SK-N-SH treated with all-trans-retinoic acid at 6 μM for 48 hours (cell line): ENCODE data around the gene CALML3.

Experiments
- ATAC-seq: fragments of 200-7000 bp; cut with Tn5 transposase; 3 replicates; pipeline ENCODE4 v1.9.1; 2020; ENCODE audit warnings: mild to moderate bottlenecking, moderate library complexity
- ARNTL ChIP-seq: fragments of 450-650 bp; formaldehyde crosslinking; IDR thresholded peaks from 2 replicates; pipeline ENCODE4 v1.5.0; 2020; ENCODE audit warnings: low read depth, mild to moderate bottlenecking, moderate library complexity, borderline replicate concordance
- BACH2 ChIP-seq: fragments of 250-450 bp; sonication (Bioruptor Pico); IDR thresholded peaks from 2 replicates; pipeline ENCODE4 v1.9.0; 2021; ENCODE audit warnings: mild to moderate bottlenecking, borderline replicate concordance
- CSDC2 ChIP-seq: fragments of 250-450 bp; sonication (Bioruptor Pico); IDR thresholded peaks from 2 replicates; pipeline ENCODE4 v1.5.0; 2020; ENCODE audit warnings: mild to moderate bottlenecking, moderate library complexity
- ESRRG ChIP-seq: fragments of 250-450 bp; sonication (Bioruptor Pico); IDR thresholded peaks from 2 replicates; pipeline ENCODE4 v1.6.1; 2021; ENCODE audit warnings: mild to moderate bottlenecking
- GLIS3 ChIP-seq: fragments of 250-450 bp; sonication (Bioruptor Pico); IDR thresholded peaks from 2 replicates; pipeline ENCODE4 v1.5.0; 2020; ENCODE audit warnings: mild to moderate bottlenecking, moderate library complexity
- ISL1 ChIP-seq: fragments of 250-450 bp; sonication (Bioruptor Pico); IDR thresholded peaks from 2 replicates; pipeline ENCODE4 v2.1.2; 2022; ENCODE audit warnings: mild to moderate bottlenecking, moderate library complexity
- OSR1 ChIP-seq: fragments of 250-450 bp; sonication (Bioruptor Pico); IDR thresholded peaks from 2 replicates; pipeline ENCODE4 v1.8.0; 2022; ENCODE audit warnings: moderate library complexity, mild to moderate bottlenecking, inconsistent platforms
- PPARA ChIP-seq: fragments of 250-450 bp; sonication (Bioruptor Pico); IDR thresholded peaks from 2 replicates; pipeline ENCODE4 v1.5.0; 2020; ENCODE audit warnings: mild to moderate bottlenecking, borderline replicate concordance
- RARB ChIP-seq: fragments of 250-450 bp; sonication (Bioruptor Pico); IDR thresholded peaks from 2 replicates; pipeline ENCODE4 v1.8.0; 2021; ENCODE audit warnings: mild to moderate bottlenecking, moderate library complexity
- SNAI2 ChIP-seq: fragments of 250-450 bp; sonication (Bioruptor Pico); IDR thresholded peaks from 2 replicates; pipeline ENCODE4 v1.5.0; 2020; ENCODE audit warnings: mild to moderate bottlenecking, moderate library complexity
- TSHZ2 ChIP-seq: fragments of 250-450 bp; sonication (Bioruptor Pico); IDR thresholded peaks from 2 replicates; pipeline ENCODE4 v1.5.0; 2020; ENCODE audit warnings: mild to moderate bottlenecking, moderate library complexity
- ZC3H10 ChIP-seq: fragments of 250-450 bp; sonication (Bioruptor Pico); IDR thresholded peaks from 2 replicates; pipeline ENCODE4 v1.5.1; 2021; ENCODE audit warnings: mild to moderate bottlenecking, moderate library complexity
- ZFP3 ChIP-seq: fragments of 250-450 bp; sonication (Bioruptor Pico); IDR thresholded peaks from 2 replicates; pipeline ENCODE4 v1.5.0; 2020; ENCODE audit warnings: mild to moderate bottlenecking, moderate library complexity
- ZNF565 ChIP-seq: fragments of 450-650 bp; formaldehyde crosslinking; conservative IDR thresholded peaks from 2 replicates; pipeline ENCODE4 v1.5.0; 2020; ENCODE audit warnings: low read depth, mild to moderate bottlenecking, moderate library complexity
- ZNF70 ChIP-seq: fragments of 450-650 bp; formaldehyde crosslinking; IDR thresholded peaks from 2 replicates; pipeline ENCODE4 v1.5.0; 2020; ENCODE audit warnings: mild to moderate bottlenecking, moderate library complexity
- ZNF8 ChIP-seq: fragments of 450-650 bp; formaldehyde crosslinking; IDR thresholded peaks from 2 replicates; pipeline ENCODE4 v1.5.0; 2020; ENCODE audit warnings: mild to moderate bottlenecking, moderate library complexity
- TF ChIP-seq, protein P1 (sequence below): fragments of 250-450 bp; sonication (Bioruptor Pico); IDR thresholded peaks from 2 replicates; pipeline ENCODE4 v1.5.1; 2020; ENCODE audit warnings: low read depth, mild to moderate bottlenecking, moderate library complexity
- TF ChIP-seq, protein P2 (sequence below): fragments of 250-450 bp; sonication (Bioruptor Pico); IDR thresholded peaks from 2 replicates; pipeline ENCODE4 v1.5.1; 2021; ENCODE audit warnings: mild to moderate bottlenecking, moderate library complexity
- TF ChIP-seq, protein P3 (sequence below): fragments of 250-450 bp; sonication (Bioruptor Pico); IDR thresholded peaks from 2 replicates; pipeline ENCODE4 v1.8.0; 2021; ENCODE audit warnings: low read depth, mild to moderate bottlenecking, moderate library complexity, borderline replicate concordance
- TF ChIP-seq, protein P4 (sequence below): fragments of 250-450 bp; sonication (Bioruptor Pico); IDR thresholded peaks from 2 replicates; pipeline ENCODE4 v1.8.0; 2020; ENCODE audit warnings: mild to moderate bottlenecking, moderate library complexity, borderline replicate concordance

Gene CALML3

DNA sequence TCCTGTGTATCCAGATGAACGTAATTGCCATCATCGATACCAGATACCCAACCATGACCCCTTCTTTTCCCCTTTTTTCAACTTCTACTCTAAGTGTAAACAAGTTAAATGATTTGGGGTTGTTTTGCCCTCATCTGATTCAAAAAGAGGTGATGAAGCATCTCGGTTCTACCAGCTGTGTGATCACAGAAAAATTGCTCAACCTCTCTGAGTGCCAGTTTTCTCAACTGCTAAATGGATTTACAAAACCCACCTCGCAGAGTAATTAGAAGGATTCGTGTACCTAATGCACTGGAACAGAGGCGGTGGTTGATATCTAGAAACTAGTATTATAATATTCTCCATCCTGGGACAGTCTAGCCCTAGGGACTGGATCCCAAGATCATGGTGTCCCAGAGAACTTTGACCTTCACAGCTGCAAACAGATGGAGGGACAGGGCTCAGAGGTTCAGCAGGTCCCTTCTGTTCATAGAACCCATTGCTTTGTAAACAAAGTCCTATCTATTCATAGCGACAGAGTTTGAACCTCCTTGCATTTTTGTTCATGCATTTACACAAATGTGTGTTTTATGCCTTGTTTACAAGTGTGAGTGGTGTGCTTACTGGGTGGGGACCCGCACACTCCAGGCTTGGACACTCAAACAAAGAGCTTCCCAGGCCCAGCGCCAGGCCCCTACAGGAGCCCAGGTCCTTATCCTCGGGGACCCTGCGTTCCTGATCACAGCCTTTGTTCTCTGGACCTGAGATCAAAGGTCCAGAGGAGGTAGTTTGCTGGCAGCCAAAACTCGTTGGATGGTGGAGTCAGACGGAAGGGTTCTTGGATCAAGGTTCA lies 46.4 kb downstream of the CALML3 start (continued):
- no peak for TF ChIP-seq SNAI2
- no peak for TF ChIP-seq CSDC2 (CRISPR knock-in tag)
- TF ChIP-seq GLIS3 (CRISPR knock-in tag): no peak
- TF ChIP-seq OSR1: no peak
- no peak for TF ChIP-seq PPARA (CRISPR knock-in tag)
- TF ChIP-seq ZNF8 (CRISPR knock-in tag): no peak
- TF ChIP-seq ARNTL (CRISPR knock-in tag): no peak
- TF ChIP-seq, protein P1, sequence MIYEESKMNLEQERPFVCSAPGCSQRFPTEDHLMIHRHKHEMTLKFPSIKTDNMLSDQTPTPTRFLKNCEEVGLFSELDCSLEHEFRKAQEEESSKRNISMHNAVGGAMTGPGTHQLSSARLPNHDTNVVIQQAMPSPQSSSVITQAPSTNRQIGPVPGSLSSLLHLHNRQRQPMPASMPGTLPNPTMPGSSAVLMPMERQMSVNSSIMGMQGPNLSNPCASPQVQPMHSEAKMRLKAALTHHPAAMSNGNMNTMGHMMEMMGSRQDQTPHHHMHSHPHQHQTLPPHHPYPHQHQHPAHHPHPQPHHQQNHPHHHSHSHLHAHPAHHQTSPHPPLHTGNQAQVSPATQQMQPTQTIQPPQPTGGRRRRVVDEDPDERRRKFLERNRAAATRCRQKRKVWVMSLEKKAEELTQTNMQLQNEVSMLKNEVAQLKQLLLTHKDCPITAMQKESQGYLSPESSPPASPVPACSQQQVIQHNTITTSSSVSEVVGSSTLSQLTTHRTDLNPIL (CRISPR knock-in tag): no peak
- TF ChIP-seq BACH2 (CRISPR knock-in tag): no peak
- TF ChIP-seq, protein P2, sequence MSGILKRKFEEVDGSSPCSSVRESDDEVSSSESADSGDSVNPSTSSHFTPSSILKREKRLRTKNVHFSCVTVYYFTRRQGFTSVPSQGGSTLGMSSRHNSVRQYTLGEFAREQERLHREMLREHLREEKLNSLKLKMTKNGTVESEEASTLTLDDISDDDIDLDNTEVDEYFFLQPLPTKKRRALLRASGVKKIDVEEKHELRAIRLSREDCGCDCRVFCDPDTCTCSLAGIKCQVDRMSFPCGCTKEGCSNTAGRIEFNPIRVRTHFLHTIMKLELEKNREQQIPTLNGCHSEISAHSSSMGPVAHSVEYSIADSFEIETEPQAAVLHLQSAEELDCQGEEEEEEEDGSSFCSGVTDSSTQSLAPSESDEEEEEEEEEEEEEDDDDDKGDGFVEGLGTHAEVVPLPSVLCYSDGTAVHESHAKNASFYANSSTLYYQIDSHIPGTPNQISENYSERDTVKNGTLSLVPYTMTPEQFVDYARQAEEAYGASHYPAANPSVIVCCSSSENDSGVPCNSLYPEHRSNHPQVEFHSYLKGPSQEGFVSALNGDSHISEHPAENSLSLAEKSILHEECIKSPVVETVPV (CRISPR knock-in tag): no peak
- TF ChIP-seq, all 23 proteins: peak for 0

- TF ChIP-seq BACH2 (CRISPR knock-in tag) (no peak), ZNF70 (no peak), TSHZ2 (CRISPR knock-in tag) (no peak), ZC3H10 (no peak), ZNF565 (no peak), PPARA (CRISPR knock-in tag) (no peak), ZFP3 (CRISPR knock-in tag) (no peak), RARB (no peak), OSR1 (no peak), ESRRG (CRISPR knock-in tag) (no peak), GLIS3 (CRISPR knock-in tag) (no peak), SNAI2 (no peak)
- TF ChIP-seq, protein P1 (CRISPR knock-in tag): no peak
- TF ChIP-seq, protein P3, sequence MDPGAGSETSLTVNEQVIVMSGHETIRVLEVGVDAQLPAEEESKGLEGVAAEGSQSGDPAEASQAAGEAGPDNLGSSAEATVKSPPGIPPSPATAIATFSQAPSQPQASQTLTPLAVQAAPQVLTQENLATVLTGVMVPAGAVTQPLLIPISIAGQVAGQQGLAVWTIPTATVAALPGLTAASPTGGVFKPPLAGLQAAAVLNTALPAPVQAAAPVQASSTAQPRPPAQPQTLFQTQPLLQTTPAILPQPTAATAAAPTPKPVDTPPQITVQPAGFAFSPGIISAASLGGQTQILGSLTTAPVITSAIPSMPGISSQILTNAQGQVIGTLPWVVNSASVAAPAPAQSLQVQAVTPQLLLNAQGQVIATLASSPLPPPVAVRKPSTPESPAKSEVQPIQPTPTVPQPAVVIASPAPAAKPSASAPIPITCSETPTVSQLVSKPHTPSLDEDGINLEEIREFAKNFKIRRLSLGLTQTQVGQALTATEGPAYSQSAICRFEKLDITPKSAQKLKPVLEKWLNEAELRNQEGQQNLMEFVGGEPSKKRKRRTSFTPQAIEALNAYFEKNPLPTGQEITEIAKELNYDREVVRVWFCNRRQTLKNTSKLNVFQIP: no peak
- no peak for ATAC-seq
Observed at GRCh38 chr10:5571826-5572225, 47.1 kb downstream of the CALML3 start.

DNA sequence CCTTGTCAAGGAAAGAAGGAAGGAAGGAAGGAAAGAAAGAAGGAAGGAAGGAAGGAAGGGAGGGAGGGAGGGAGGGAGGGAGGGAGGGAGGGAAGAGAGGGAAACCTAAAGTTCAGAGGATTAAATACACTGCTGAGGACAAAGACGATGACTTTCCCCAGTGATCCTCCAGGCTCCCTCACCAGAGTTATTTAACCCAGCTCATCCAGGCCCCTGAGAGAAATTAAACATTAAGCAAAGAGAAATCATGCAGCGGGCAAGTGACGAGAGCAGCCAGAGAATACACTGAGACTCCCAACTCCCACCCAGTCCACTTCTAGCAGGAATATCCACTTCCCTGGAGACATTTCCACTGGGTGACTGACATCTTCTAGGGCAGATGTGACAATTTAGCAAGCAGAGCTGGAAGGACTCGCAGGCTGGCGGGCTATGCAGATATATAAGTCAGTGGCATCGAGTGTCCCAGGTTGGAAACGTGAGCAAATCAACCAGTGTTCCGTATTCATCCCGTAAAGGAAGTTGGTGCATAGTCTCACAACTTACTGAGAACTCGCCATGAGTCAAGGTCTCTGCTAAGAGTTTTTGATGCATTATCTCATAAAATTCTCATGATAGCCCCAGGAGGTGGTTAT lies 48.7 kb downstream of the CALML3 start:
- no peak for ATAC-seq
- TF ChIP-seq ZNF565 (no peak), ESRRG (CRISPR knock-in tag) (no peak), ISL1 (CRISPR knock-in tag) (no peak), PPARA (CRISPR knock-in tag) (no peak), ZFP3 (CRISPR knock-in tag) (no peak)
- TF ChIP-seq, protein P4, sequence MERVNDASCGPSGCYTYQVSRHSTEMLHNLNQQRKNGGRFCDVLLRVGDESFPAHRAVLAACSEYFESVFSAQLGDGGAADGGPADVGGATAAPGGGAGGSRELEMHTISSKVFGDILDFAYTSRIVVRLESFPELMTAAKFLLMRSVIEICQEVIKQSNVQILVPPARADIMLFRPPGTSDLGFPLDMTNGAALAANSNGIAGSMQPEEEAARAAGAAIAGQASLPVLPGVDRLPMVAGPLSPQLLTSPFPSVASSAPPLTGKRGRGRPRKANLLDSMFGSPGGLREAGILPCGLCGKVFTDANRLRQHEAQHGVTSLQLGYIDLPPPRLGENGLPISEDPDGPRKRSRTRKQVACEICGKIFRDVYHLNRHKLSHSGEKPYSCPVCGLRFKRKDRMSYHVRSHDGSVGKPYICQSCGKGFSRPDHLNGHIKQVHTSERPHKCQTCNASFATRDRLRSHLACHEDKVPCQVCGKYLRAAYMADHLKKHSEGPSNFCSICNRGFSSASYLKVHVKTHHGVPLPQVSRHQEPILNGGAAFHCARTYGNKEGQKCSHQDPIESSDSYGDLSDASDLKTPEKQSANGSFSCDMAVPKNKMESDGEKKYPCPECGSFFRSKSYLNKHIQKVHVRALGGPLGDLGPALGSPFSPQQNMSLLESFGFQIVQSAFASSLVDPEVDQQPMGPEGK (CRISPR knock-in tag): no peak
- TF ChIP-seq, protein P1 (CRISPR knock-in tag): no peak
- TF ChIP-seq, protein P2 (CRISPR knock-in tag): no peak
